A673 (cell line): ENCODE data around the gene DNAH14.

Source experiments
- CTCF ChIP-seq: fragments of 300-800, 200-600 bp; sonication (generic); conservative IDR thresholded peaks from 2 replicates; pipeline ENCODE4 v1.5.1; 2017; ENCODE audit warnings: low read depth, mild to moderate bottlenecking, antibody characterized with exemption, low read length, moderate library complexity, mixed read lengths
- EZH2 ChIP-seq: fragments of 200-600 bp; sonication (generic); IDR thresholded peaks from 2 replicates; pipeline ENCODE4 v1.6.1; 2017; ENCODE audit warnings: borderline replicate concordance, low read depth, mild to moderate bottlenecking, mixed read lengths, antibody characterized with exemption, low read length; ENCODE audit not compliant: poor library complexity, severe bottlenecking

DNA sequence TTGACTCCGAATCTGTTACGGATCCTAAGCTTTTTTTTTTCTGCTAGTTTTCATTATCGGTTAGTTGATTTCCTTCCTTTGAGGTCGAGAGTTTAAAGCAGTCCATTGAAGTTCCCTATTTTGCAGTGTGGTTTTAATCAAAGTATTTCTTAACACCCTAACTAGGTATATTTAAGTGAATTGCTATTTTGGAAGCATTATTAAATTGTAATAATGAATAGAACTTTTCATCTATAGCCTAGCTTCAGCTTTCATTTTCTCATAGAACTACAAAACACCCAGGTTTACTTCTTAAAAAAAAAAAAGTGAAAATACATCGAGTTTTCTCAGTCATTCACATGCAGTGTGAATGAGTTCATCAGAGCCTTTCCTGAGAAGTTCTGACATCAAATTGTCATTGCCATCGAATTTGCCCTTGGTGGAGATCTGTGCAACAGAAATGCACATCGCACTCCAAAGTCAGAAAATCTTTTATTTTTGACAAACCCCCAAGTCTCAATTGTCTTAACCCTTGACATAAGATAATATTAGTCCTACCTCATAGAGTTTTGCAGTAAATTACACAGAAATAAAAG, 499.5 kb downstream of the DNAH14 start:
- TF ChIP-seq CTCF (no peak), EZH2 (no peak)
